Islet of Langerhans (tissue), 1 donor: Measurements from ENCODE around the gene TKT.
"Not testable (repeated sequence)": the region's sequence is repeated elsewhere in the genome, so short reads cannot be mapped to it uniquely, and the experiment has no call there.

Source experiments
- FAIRE-seq: peaks from one replicate; lab custom pipeline; 2011; peaks lifted over from hg19 to GRCh38; lab: Jason Lieb, UNC

TKT gene

DNA sequence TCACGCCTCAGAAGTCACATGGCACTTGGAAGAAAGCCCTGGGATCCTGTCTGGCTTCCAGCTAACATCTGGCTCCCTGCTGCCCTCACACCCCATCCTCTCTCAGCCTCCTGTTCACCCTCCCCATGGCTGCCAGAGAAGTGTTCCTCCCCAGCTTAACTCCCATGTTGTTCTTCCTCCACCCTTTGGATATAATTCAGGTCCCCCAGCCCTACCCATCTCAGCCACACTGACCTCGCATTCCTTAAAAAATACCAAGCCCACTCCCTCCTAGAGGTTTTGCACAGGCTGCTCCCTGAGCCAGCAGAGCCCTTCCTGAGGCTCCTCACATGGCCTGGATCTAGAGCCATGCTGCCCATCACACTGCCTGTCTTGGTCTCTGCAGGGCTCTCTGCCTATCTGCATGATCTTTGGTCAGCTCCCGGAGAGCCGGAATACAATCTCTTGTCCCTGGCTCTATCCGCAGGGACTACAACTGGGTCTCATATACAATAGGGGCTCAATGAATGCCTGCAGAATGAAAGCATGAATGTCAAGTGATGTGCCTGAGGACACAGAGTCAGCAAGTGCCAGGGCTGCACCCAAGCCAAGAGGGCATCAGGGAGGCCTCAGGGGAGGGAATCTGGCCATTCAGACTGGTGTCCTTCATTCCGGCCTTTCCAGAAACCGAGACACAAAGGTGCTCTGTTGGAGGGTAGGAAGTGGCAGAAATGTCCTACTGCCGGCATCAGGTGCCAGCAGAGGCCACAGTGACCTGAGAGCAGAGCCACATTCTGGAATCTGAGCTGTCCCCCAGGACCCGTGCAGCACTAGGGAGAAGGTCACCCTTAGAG, 3.8 kb upstream of the TKT start:
- FAIRE-seq = no peak

DNA sequence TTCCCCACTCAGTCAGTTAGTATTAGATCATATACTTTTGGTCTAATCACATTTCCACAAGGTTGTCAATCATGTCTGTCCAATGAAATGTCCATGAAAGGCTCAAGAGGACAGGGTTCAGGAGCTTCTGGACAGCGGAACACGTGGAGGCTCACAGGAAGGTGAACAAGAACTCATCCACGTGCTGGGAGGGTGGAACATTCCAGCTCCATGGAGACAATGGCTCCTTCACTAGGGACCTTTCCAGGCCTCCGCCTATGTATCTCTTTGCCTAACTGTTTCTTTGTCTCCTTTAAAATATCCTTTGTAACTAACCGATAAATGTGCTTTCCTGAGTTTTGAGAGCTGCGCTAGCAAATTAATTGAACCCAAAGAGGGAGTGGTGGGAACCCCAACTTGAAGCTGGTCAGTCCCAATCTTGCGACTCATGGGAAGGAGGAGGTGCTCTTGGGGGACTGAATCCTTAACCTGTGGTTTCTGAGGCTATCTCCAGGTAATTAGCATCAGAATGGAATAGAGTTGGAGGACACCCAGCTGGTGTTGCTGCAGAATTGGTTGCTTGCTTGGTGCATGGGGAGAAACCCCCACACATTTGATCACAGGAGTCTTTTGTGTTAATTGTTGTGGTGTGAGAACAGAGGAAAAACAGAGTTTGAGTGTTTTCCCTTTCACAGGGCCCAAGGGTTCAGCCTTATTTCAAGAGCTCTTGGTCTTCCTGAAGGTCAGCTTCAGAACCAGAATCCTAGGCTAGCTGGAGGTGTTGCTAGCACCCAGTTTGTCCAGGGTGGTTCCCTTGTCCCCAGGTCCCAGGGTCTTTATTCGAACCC, 3.0 kb upstream of the TKT start:
- no peak for FAIRE-seq

DNA sequence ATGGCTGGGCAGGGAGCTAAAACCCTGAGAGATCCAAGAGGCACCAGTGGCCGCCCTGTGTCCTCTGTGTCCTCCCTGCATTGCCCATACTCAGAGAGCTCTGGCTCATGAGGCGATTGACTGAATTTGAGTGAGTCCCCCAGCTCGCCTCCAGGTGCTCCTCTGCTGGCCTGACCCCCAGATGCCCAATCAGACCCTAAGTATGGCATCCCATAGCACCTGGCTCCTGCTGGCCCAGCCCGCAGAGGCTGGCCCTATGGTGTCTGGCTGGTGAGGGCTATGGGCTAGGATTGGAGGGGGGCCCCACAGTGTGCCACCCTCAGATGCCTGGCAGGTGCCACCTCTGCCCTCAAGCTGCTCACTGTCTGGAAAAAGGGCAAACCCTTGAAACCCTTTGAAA, 1.6 kb upstream of the TKT start:
- FAIRE-seq = no peak

DNA sequence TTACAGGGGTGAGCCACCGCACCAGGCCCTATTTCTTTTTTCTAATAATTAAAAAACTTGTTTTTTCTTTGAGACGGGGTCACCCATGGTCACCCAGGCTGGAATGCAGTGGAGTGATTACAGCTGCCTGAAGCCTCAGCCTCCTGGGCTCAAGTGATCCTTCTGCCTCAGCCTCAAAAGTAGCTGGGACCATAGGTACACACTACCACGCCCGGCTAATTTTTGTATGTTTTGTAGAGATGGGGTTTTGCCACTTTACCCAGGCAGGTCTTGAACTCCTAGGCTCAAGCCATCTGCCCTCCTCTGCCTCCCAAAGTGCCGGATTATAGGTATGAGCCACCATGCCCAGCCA, 858 bp upstream of the TKT start:
- no peak for FAIRE-seq

DNA sequence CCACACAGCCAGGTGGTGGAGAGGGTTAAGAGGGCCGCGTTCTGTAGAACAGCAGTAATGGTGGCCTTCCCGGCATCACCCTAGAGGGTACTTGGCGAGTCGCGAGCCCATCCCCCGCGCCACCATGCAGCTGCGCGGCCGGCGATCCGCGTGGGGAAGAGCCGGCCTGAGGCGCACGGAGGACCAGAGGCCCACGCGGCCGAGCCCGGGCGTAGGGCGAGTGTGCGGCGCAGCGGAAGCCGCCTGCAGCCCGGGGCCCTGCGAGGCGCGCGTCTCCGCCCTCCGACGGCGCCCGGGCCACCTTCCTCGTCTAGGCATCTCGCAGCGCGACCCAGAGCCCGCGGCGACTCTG, 423 bp downstream of the TKT start:
- FAIRE-seq = no peak

DNA sequence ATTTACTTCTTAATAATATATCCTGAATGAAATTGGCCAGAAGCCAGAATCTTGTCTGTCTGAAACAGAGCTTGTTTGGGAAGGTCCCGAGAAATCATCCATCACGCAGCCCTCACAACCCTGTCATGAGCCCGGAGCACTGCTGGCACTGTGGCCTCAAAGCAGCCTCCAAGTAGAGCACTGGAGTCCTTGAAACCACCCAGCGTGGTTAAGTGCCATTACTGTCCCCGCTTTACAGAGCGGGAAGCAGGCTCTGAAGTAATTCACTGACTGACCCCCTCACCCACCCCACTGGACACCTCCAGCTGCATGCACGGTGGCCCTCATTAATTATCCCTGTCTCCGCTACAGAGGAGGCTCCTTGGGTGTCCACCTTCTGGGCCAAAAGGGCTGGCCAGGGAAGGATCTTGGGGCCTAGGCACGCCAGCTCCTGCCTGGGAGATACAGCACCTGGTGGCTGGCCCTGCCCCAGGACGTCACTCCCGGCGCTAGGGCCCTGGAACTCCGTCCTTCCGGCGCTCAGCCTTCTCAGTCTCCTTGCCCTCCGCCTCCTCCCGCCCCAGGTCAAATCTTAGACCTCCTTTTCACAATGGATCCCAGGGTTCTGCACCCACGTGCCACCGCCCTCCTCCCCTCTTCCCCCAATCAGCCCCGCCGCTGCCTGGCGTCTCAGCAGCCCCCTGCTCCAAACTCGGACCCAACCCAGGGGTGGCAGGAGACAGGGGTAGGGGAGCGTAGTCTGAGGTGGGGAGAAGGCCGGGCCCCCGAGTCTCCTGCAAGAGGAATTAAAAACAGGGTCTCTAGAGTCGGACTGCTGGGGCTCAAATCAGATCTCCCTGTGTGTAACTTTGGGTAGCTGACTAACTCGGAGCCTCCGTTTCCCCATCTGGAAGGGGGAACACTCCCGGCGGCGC, 1.1 kb downstream of the TKT start:
- no peak for FAIRE-seq

DNA sequence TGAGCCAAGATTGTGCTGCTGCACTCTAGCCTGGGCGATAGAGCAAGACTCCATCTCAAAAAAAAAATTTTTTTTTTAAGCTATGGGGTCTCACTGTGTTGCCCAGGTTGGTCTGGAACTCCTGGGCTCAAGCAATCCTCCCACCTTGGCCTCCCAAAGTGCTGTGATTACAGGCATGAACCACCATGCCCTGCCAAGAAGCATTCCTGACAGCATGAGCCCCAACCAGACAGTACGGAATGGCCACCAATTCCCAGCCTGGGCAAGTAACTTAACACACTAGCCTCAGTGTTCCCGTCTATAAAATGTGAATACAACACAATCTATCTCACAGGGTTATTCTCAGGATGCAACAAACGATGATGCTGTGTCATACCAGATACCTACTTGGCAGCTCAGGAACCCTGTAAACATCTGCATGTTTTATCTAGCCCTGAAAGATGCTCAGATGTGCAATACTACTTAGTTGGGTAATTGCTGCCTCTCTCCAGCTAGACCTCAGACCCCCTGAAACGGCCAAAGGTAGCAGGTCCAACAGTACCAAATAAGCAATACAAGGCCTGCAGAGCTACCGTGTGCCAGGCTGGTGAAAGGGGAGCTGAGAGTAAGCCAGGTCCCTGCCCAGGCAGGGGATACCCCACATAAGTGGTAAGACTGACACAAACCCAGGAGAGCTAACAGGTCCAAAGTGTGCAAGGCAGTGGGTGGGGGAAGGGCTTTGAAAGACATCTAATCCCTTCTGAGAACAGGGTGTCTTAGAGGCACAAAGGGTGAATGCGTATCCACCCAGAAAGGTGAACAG, 1.9 kb downstream of the TKT start:
- FAIRE-seq = no peak

DNA sequence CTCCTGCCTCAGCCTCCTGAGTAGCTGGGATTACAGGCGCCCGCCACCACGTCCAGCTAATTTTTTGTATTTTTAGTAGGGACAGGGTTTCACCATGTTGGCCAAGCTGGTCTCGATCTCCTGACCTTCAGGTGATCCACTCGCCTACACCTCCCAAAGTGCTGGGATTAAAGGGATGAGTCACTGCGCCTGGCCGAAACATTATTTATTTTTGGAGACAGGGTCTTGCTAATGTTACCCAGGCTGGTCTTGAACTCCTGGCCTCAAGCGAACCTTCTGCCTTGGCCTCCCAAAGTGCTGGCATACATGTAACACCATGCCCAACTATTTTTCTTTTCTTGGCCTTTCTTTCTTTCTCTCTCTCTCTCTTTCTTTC, 2.9 kb downstream of the TKT start:
- FAIRE-seq = not testable (repeated sequence)

DNA sequence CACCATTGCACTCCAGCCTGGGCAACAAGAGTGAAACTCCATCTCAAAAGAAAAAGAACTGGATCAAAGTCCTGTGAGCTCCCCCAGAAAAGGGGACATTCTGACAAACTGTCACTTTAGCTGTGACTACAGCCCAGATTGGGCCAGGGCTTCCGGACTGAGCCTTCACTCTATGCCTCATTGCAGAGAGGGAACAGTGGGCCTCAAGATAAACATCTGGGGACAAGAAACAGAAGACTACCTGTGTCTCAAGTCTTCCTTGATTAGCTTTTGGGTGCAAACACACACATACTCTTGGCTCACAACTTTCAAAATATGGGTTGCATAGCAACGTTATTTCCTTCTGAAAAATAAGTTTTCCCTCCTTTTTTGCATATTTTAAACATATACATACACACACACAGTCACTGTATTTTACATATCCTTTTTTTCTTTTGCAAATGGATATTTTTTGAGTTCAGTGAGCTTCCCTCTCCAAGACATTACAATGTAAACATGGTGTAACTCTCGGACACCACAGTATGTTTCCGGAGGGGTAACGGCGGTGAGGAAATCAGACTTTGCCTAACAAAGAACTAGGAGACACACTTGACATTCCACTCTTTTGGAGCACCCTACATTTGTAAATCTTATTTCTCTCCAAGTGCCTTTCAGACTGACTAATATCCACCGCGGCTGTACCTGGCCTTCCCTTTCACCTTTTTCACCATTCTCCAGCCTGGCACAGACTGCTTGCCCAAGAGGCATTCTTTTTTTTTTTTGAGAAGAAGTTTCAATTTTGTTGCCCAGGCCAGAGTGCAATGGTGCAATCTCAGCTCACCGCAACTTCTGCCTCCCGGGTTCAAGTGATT, 3.5 kb downstream of the TKT start:
- FAIRE-seq = no peak

DNA sequence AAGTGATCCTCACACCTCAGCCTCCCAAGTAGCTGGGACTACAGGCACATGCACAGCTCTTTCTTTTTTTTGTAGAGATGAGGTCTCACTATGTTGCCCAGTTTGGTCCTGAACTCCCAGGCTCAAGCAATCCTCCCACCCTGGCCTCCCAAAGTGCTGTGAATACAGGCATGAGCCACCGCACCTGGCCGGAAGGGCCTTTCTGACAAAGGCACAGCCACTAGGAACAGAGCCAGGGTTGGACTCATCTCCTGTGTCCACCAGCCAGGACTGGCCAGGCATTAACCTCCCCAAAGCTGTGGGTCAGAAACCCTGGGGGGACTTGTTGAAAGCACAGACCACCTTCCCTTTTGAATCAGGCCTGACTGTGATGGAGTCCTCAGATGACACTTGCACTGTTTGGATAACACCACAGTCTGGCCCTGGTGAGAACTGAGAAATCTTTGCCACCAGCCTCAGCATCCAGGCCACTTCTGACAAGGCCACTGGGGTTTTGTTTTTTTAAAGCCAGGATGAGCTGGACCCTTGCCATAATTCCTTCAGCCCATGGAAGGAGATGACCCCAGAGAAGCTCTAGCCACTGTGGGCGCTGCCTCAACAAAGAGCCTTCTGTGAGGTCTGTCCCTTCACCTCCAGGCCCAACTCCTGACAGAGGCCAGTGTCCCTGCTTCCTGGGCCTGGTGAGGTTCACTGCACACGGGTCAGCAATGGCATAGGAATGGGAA, 4.8 kb downstream of the TKT start:
- FAIRE-seq = no peak

DNA sequence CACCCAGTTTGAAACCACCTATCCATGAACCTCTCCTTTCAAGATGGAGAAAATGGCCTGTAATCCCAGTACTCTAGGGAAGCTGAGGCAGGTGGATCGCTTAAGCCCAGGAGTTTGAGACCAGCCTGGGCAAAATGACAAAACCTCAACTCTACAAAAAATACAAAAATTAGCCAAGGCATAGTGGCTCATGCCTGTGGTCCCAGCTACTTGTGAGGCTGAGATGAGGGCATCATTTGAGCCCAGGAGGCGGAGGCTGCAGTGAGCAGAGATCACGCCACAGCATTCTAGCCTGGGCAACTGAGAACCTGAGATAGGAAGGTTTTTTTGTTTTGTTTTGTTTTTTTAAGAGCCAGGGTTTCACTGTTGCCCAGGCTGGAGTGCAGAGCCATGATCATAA, 5.4 kb downstream of the TKT start:
- no peak for FAIRE-seq

DNA sequence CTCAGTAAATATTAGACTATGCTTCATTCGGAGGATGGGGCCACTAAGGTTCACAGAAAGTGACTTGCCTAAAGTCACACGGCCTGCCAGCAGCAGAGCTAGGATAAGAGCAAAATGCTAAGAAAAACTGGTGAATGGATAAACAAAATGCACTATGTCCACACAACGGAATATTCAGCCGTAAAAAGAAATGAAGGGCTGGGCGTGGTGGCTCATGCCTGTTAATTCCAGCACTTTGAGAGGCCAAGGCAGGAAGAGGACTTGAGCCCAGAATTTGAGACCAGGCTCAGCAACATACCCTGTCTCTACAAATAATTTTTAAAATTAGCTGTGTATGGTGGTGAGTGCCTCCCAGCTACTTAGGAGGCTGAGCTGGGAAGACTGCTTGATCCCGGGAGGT, 7.7 kb downstream of the TKT start:
- no peak for FAIRE-seq

DNA sequence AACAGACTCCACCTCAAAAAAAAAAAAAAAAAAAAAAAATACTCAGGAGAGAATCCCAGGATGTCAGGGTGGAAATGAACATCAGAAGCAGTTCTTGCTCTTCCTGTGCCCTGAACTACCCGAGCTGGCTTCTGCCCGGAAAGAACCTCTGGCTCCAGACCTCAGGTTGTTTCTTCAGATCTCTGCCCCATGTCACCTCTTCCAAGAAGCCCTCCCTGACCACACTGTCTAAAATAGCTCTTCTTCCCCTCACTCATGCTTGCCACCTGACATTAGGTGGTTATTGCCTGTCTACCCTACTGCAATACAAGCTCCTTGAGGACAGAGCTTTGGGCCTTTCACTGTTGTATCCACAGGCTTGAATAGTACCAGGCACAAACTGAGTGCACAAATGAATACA, 8.2 kb downstream of the TKT start:
- FAIRE-seq = no peak

DNA sequence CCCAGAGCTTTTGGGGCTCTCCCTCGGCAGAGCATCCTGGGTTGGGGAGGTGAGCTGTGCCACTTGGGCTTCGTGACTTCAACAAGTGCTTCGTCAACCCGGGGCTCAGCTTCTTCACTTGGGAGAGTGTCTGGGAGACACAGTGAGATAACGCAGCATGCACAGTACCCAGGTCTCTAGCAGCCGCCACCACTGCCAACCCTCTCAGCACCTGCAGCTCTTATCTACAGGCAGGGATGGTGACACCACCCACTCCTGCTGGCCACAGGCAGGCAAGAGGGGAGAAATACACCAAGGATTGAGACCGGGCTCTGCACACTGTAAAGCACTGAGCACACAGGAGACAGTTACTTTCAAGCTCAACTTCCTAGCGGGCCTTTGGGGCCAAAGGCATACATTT, 11.6 kb downstream of the TKT start:
- no peak for FAIRE-seq

DNA sequence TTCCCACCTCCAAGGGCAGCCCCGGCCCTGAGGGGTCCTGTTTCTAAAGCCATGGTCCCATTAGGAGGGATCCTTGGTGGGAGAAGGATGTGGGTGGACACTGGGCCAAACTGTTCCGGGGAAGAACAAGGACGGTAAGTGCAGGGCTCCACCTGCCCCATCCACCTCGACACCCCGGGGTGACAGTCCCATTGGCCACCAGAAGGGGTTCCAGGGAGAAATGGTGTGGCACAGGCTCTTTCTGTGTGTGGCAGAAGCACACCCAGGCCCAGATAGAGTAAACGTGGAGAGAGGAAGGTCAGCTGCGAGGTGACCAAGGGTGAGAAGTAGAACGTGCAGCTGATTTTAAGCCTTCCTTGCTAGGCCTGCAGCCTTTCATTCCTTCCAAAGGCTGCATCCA, 12.0 kb downstream of the TKT start:
- FAIRE-seq = no peak

DNA sequence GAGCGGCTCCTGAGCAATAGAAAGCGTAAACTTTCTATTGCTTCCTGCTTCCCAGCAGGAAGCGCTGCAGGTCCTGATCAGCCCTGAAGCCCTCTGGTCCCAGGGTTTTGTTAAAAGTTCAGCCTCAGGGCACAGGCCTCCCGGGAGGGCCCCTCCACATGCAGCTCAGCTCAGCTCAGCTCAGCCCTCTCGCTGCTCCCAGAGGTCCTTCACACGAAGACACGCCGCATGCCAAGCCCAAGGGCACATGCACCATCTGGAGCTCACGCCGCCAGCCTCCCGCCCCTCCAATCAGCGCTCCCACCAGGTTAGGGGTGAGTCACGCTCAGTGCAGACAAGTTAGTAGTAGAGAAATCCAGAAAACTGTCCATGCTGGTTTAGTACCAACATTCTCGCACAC, 12.7 kb downstream of the TKT start:
- FAIRE-seq = no peak

DNA sequence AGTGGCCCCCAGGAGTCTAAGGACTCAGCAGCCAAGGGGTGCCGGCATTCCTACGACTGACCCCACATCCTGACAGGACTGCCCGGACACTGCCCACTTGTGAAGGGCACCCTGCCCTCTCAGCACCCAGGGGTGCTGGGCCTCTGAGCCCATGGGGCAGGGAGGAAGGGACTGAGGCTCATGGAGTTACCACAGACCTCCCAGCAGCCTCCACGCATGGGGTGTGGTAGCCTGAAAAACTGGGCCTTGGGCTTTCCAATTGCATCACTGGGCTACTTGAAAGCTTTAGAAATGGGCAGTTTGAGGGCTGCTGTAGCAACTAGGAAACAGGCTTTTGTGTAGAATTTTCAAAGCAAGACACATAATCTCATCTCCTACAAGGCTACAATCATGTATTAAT, 13.2 kb downstream of the TKT start:
- FAIRE-seq = no peak

DNA sequence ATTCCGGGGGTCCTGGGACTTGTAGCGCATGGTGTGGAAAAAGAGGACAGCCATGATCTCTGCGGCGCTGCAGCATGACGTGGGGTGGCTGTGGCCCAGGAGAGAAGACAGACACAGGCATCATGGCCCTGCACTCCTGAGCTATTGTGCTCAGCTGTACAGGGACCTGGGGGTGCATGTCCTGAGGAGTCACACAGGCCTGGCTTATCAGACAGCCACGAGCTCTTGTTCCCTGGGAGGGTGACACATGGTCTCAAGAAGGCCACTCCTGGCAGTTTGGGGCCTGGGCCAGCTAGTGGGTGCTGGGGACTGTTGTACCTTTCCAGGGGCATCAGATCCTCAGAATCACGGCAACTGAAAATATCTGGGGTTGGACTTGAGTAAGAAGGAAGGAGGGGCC, 13.7 kb downstream of the TKT start:
- FAIRE-seq = no peak

DNA sequence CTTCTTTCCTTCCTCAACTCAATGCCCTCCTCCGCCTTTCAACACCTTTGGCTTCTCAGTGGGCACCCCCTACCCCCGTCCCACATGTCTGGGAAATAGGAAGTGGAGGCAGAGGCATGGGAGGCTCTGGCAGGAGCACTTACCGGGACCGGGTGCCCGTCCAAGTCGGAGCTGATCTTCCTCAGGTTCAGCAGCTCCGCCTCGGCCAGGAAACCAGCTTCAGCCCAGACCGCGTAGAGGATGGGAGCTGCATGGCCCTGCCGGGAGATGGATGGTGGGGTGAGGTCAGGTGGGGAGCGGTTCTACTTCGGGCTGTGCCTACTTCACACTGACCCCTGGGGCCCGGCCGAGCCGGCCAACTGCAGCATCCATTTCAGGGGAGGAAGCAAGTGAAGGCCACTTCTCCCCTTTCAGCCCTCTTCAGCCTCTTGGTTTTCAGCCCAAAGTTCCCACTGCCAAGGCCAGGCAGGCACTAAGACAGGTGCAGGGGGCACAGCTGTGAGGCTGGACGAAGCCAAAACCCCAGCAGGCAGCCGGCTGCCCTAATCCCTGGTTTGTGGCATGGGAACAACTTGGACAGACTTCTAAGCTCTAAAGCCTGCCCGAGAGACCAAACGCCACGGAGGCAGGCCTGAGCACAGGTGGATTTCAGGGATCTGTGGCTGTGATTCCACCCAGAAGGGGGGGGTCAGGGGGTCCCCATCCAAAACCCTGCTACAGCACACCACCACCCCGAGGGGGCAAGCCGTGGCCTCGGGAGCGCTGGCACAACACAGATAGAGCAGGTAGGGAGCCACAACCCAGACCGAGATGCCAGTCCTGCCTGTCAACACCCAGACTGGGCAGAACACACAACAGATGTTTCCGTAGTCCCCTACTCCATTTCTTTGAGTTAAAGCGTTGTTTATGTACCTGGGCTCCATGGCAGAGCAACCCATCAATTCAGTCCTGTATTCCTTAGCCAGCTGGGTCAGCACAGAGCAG, 14.5 kb downstream of the TKT start:
- FAIRE-seq = no peak
